Immature natural killer cell (primary cell): ENCODE results near the gene ITPKA. TPM values are rescaled to one million over a fixed set of nuclear protein-coding genes. Genes with fewer than 3 reads are reported as not detected.
A peak's percentile ranks its signal among the peaks of the same experiment; 100 is the strongest.

ENCODE experiments used
- DNase-seq, 3 donors: peaks; one replicate each; pipeline ENCODE4 v3.0.0; 2022; ENCODE audit warnings: mixed read lengths in 1 of 3
- H3K27ac Mint-ChIP-seq, 6 donors: one replicate each; pipeline ENCODE4 v1.8.0; 2020; ENCODE audit warnings: mixed read lengths in 6 of 6, mild to moderate bottlenecking in 5 of 6, inconsistent platforms in 4 of 6, moderate library complexity in 3 of 6
- H3K27me3 Mint-ChIP-seq, 3 donors: one replicate each; pipeline ENCODE4 v1.8.0; 2020 to 2021; ENCODE audit warnings: low read depth in 3 of 3, mild to moderate bottlenecking in 3 of 3, mixed read lengths in 3 of 3, moderate library complexity in 3 of 3, inconsistent platforms in 1 of 3
- H3K36me3 Mint-ChIP-seq, 3 donors: one replicate each; pipeline ENCODE4 v1.8.0; 2020; ENCODE audit warnings: mixed read lengths in 3 of 3, inconsistent platforms in 2 of 3, mild to moderate bottlenecking in 2 of 3
- H3K4me1 Mint-ChIP-seq, 2 donors: one replicate each; pipeline ENCODE4 v1.8.0; 2020; ENCODE audit warnings: inconsistent platforms in 2 of 2, mild to moderate bottlenecking in 2 of 2, mixed read lengths in 2 of 2, moderate library complexity in 1 of 2
- H3K4me3 Mint-ChIP-seq, 5 donors: one replicate each; pipeline ENCODE4 v1.8.0; 2020; ENCODE audit warnings: mild to moderate bottlenecking in 5 of 5, mixed read lengths in 5 of 5, inconsistent platforms in 3 of 5, moderate library complexity in 3 of 5
- H3K9me3 Mint-ChIP-seq, 6 donors: one replicate each; pipeline ENCODE4 v1.8.0; 2020; ENCODE audit warnings: mild to moderate bottlenecking in 6 of 6, mixed read lengths in 6 of 6, inconsistent platforms in 4 of 6, moderate library complexity in 3 of 6
- polyA plus RNA-seq, 3 donors: library from polyadenylated mRNA; unstranded; fragments of 300-500 nt; fragmentation: Illumina TruSeq; gene quantifications; one replicate each; pipeline ENCODE4 v1.2.3, GENCODE V29; 2021

Gene ITPKA
- polyA plus RNA-seq, 3 donors from 2014 or later: not detected

GRCh38 chr15:41482110-41482877, 11.4 kb upstream of the ITPKA start:
- H3K9me3 Mint-ChIP-seq: no peaks in the 10 kb centered on the region
- peaks cover 0 to 2% (median 0%) of the 10 kb centered on the region in 3 donors for H3K27me3 Mint-ChIP-seq
- H3K27ac Mint-ChIP-seq: peak overlapping the region in 4 of 6 donors; percentile 6 to 89 (median 70)
- no peak for DNase-seq
- H3K4me1 Mint-ChIP-seq: peaks cover 23 to 36% of the 10 kb centered on the region in 2 donors
- peaks cover 10 to 36% (median 35%) of the 10 kb centered on the region in 3 donors for H3K36me3 Mint-ChIP-seq
- H3K4me3 Mint-ChIP-seq: peak overlapping the region in 4 of 5 donors; percentile 65 to 84 (median 77)

- peak; percentile 49 to 61 (median 52) for DNase-seq
- no peaks in the 10 kb centered on the region for H3K9me3 Mint-ChIP-seq
- H3K27ac Mint-ChIP-seq: peak overlapping the region; percentile 59 to 89 (median 82)
- peaks cover 31 to 44% of the 10 kb centered on the region in 2 donors for H3K4me1 Mint-ChIP-seq
- peak overlapping the region; percentile 65 to 84 (median 78) for H3K4me3 Mint-ChIP-seq
- peaks cover 7 to 34% (median 30%) of the 10 kb centered on the region in 3 donors for H3K36me3 Mint-ChIP-seq
- H3K27me3 Mint-ChIP-seq: peaks cover 5 to 7% (median 6%) of the 10 kb centered on the region in 3 donors
Observed at GRCh38 chr15:41483115-41483514, 10.6 kb upstream of the ITPKA start.

GRCh38 chr15:41483519-41483918, 10.2 kb upstream of the ITPKA start:
- DNase-seq: peak in 2 of 3 donors; percentile 37 to 38
- peaks cover 34 to 48% of the 10 kb centered on the region in 2 donors for H3K4me1 Mint-ChIP-seq
- H3K27me3 Mint-ChIP-seq: peaks cover 6 to 7% (median 7%) of the 10 kb centered on the region in 3 donors
- H3K36me3 Mint-ChIP-seq: peaks cover 5 to 32% (median 27%) of the 10 kb centered on the region in 3 donors
- peak overlapping the region; percentile 59 to 89 (median 82) for H3K27ac Mint-ChIP-seq
- H3K4me3 Mint-ChIP-seq: peak overlapping the region; percentile 65 to 84 (median 78)
- no peaks in the 10 kb centered on the region for H3K9me3 Mint-ChIP-seq

- H3K4me1 Mint-ChIP-seq: peaks cover 32 to 48% of the 10 kb centered on the region in 2 donors
- no peaks in the 10 kb centered on the region for H3K9me3 Mint-ChIP-seq
- H3K36me3 Mint-ChIP-seq: peaks cover 0 to 20% (median 15%) of the 10 kb centered on the region in 3 donors
- H3K27me3 Mint-ChIP-seq: peaks cover 7 to 10% (median 8%) of the 10 kb centered on the region in 3 donors
- DNase-seq: no peak
- H3K27ac Mint-ChIP-seq: no peak overlapping the region
- no peak overlapping the region for H3K4me3 Mint-ChIP-seq
Observed at GRCh38 chr15:41484937-41485625, 8.6 kb upstream of the ITPKA start.

- Mint-ChIP-seq H3K27ac (no peak overlapping the region), H3K36me3 (peaks cover 0 to 13% (median 3%) of the 10 kb centered on the region in 3 donors), H3K27me3 (peaks cover 9 to 10% (median 9%) of the 10 kb centered on the region in 3 donors), H3K4me3 (no peak overlapping the region), H3K9me3 (no peaks in the 10 kb centered on the region), H3K4me1 (peaks cover 32 to 48% of the 10 kb centered on the region in 2 donors)
- no peak for DNase-seq
Observed at GRCh38 chr15:41486286-41486685, 7.4 kb upstream of the ITPKA start.

- no peaks in the 10 kb centered on the region for H3K9me3 Mint-ChIP-seq
- no peak overlapping the region for H3K4me3 Mint-ChIP-seq
- peaks cover 0 to 4% (median 0%) of the 10 kb centered on the region in 3 donors for H3K36me3 Mint-ChIP-seq
Observed at GRCh38 chr15:41487381-41487780, 6.3 kb upstream of the ITPKA start.

GRCh38 chr15:41487802-41488201, 5.9 kb upstream of the ITPKA start:
- H3K27ac Mint-ChIP-seq: peak overlapping the region in 4 of 6 donors; percentile 18 to 81 (median 42)

More at GRCh38 chr15:41487381-41487780, 6.3 kb upstream of the ITPKA start:
- H3K27ac Mint-ChIP-seq: peak overlapping the region in 3 of 6 donors; percentile 32 to 81 (median 55)
- H3K27me3 Mint-ChIP-seq: peaks cover 11 to 19% (median 13%) of the 10 kb centered on the region in 3 donors
- peaks cover 32 to 45% of the 10 kb centered on the region in 2 donors for H3K4me1 Mint-ChIP-seq
- no peak for DNase-seq

GRCh38 chr15:41489641-41490040, 4.0 kb upstream of the ITPKA start:
- no peak overlapping the region for H3K27ac Mint-ChIP-seq
- peaks cover 14 to 26% (median 17%) of the 10 kb centered on the region in 3 donors for H3K27me3 Mint-ChIP-seq
- H3K36me3 Mint-ChIP-seq: peaks cover 0 to 4% (median 0%) of the 10 kb centered on the region in 3 donors
- no peak overlapping the region for H3K4me3 Mint-ChIP-seq
- DNase-seq: no peak
- H3K4me1 Mint-ChIP-seq: peaks cover 19 to 30% of the 10 kb centered on the region in 2 donors
- H3K9me3 Mint-ChIP-seq: no peaks in the 10 kb centered on the region

More at GRCh38 chr15:41487802-41488201, 5.9 kb upstream of the ITPKA start:
- no peaks in the 10 kb centered on the region for H3K9me3 Mint-ChIP-seq
- H3K36me3 Mint-ChIP-seq: peaks cover 0 to 4% (median 0%) of the 10 kb centered on the region in 3 donors
- H3K4me1 Mint-ChIP-seq: peaks cover 32 to 45% of the 10 kb centered on the region in 2 donors
- no peak for DNase-seq
- H3K27me3 Mint-ChIP-seq: peaks cover 11 to 23% (median 16%) of the 10 kb centered on the region in 3 donors
- H3K4me3 Mint-ChIP-seq: peak overlapping the region in 3 of 5 donors; percentile 4 to 70 (median 25)

- DNase-seq: no peak
- Mint-ChIP-seq H3K27me3 (peaks cover 14 to 26% (median 17%) of the 10 kb centered on the region in 3 donors), H3K4me1 (peaks cover 22 to 26% of the 10 kb centered on the region in 2 donors), H3K9me3 (peaks cover 0 to 2% (median 0%) of the 10 kb centered on the region in 6 donors), H3K4me3 (no peak overlapping the region), H3K36me3 (peaks cover 0 to 4% (median 0%) of the 10 kb centered on the region in 3 donors), H3K27ac (no peak overlapping the region)
Observed at GRCh38 chr15:41490355-41490754, 3.3 kb upstream of the ITPKA start.

- Mint-ChIP-seq H3K9me3 (peaks cover 0 to 2% (median 0%) of the 10 kb centered on the region in 6 donors), H3K27ac (no peak overlapping the region), H3K27me3 (peaks cover 19 to 29% (median 19%) of the 10 kb centered on the region in 3 donors), H3K4me3 (no peak overlapping the region), H3K4me1 (peaks cover 21 to 23% of the 10 kb centered on the region in 2 donors), H3K36me3 (peaks cover 0 to 4% (median 0%) of the 10 kb centered on the region in 3 donors)
- no peak for DNase-seq
Observed at GRCh38 chr15:41491889-41492288, 1.8 kb upstream of the ITPKA start.

- peaks cover 0 to 2% (median 0%) of the 10 kb centered on the region in 6 donors for H3K9me3 Mint-ChIP-seq
- no peak for DNase-seq
- peaks cover 0 to 4% (median 0%) of the 10 kb centered on the region in 3 donors for H3K36me3 Mint-ChIP-seq
- peak overlapping the region in 2 of 6 donors; percentile 78 for H3K27ac Mint-ChIP-seq
- H3K4me3 Mint-ChIP-seq: peak overlapping the region; percentile 71 to 91 (median 83)
- H3K27me3 Mint-ChIP-seq: peaks cover 19 to 26% (median 24%) of the 10 kb centered on the region in 3 donors
- peaks cover 15 to 16% of the 10 kb centered on the region in 2 donors for H3K4me1 Mint-ChIP-seq
Observed at GRCh38 chr15:41492597-41493204, 973 bp upstream of the ITPKA start.

- peaks cover 0 to 2% (median 0%) of the 10 kb centered on the region in 6 donors for H3K9me3 Mint-ChIP-seq
- H3K4me3 Mint-ChIP-seq: peak overlapping the region in 1 of 5 donors; percentile 80
Observed at GRCh38 chr15:41493902-41494189, 172 bp downstream of the ITPKA start.

More at GRCh38 chr15:41493902-41494189, 172 bp downstream of the ITPKA start:
- Mint-ChIP-seq H3K27me3 (peaks cover 18 to 28% (median 22%) of the 10 kb centered on the region in 3 donors), H3K4me1 (peaks cover 7 to 9% of the 10 kb centered on the region in 2 donors), H3K27ac (no peak overlapping the region), H3K36me3 (peaks cover 0 to 4% (median 0%) of the 10 kb centered on the region in 3 donors)
- DNase-seq: no peak
